HG02678 (cell line): Measurements from ENCODE around the gene ARHGAP21.

Experiments
- ATAC-seq: cut with Tn5 transposase; IDR thresholded peaks from one replicate; pipeline ENCODE4 v1.9.1; 2021; ENCODE audit warnings: mild to moderate bottlenecking, moderate library complexity; ENCODE audit not compliant: unreplicated experiment

The ARHGAP21 gene

GRCh38 chr10:24579448-24579847 is 144.2 kb downstream of the ARHGAP21 start:
- ATAC-seq = no peak

GRCh38 chr10:24575481-24576002 is 148.1 kb downstream of the ARHGAP21 start:
- ATAC-seq = no peak

DNA sequence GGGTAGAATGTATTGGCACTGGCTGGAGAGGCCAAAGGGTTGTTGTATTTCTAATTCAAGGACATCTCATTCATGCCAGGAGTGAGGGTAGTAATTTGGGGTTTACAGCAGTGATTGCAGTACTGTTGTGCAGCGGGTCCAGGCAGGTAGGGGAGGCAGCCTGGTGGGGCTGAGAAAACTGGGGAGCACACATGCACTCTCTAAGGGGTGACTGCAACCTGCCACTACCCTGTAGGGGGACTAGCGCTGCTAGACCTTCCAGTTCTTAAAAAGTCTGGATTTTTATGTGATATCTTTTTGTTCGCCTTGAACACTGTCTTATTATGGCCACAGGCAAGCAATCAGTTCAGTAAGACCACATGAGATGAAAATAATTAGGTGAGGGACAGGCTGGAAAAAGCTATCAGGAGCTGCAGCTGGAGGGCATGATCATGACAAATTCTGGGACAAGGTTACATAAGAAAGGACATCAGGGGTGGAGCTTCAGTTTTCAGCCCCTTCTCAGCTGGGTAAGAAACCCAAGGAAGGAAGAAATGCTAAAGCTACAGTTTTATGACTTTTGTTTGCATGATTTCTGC is 149.0 kb downstream of the ARHGAP21 start:
- no peak for ATAC-seq

- ATAC-seq = no peak
Measured at GRCh38 chr10:24574161-24574560, 149.5 kb downstream of the ARHGAP21 start.

- no peak for ATAC-seq
Measured at GRCh38 chr10:24571870-24572450, 151.7 kb downstream of the ARHGAP21 start.

GRCh38 chr10:24570658-24571426 is 152.8 kb downstream of the ARHGAP21 start:
- no peak for ATAC-seq

DNA sequence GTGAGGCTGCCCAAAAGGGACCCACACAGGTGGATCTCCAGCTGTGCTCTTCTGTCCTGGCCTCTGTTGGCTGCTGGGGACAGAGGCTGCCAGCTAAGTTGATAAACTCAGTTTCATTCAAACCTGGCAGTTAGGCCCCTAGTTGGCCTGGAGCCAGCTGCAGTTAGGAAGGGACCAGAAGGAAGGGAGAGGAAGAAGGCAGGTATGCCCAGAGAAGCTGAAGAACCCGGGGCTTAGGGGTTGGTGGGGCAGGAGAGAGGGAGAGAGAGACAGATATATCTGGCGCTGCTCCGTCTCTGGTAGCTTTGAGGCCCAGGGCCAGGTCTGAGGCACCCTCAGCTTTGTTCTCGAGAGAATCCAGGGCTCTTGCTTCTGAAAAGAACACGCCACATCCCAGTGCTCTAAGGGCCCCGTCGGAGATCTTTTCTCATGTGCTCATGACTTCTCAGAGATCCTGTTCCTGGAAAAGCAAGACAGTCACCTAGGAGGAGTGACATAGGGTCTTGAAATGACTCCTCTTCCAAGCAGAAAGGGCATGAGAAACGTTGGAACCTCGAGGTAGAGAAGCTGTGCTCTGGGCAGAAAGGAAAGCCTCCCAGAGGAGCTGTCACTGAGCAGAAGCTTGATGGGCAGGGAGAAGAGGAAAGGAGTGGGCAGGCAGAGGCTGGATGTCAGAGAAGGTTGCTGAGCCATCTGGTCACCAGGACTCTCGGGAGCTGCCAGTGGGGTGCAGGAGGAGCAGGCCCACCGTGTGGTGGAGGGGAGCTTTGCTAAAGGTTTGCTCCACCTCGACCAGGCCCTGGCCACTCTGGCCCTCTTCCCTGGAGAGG is 153.6 kb downstream of the ARHGAP21 start:
- ATAC-seq = no peak

DNA sequence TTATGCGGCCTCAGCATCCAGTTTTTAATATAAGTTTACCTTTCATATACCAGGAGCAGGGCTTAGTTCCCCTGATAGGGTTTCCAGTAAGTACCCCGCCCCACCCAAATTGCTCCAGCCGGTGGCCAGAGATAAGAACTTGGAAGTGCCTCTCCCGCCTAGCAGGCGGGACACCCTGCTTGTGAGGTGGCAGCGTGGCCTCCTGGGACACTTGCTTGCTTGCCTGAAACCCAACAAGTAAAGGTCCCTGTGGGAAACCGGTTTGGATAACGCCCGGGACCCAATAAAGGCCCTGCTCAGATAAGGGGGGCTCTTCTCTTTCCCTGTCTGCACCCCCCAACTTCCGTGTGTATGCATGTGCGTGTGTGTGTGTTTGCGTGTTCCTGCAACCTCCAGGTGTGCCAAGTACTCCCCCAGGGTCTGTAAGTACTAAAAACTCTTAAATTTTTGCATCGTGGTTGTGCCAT is 154.3 kb downstream of the ARHGAP21 start:
- ATAC-seq = no peak

DNA sequence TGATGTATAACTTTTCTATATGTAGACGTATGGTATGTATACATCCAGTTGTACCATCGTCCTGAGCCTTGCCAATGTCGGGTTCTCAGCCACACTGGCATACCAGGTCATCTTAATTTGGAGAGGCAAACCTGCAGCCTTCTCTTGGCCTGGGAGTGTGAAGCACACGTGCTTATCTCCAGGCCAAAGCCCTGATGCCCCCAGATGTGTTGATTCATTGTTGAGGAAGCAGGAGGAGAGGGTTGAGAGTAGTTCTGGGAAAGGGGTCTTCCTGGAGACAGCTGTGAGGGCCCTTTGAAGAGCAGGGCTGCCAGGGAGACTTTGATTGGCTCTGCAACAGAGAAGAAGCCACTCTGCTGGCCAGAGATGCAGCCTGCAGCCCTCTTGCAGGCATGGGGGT is 155.6 kb downstream of the ARHGAP21 start:
- ATAC-seq = no peak

GRCh38 chr10:24561453-24561852 is 162.2 kb downstream of the ARHGAP21 start:
- no peak for ATAC-seq

DNA sequence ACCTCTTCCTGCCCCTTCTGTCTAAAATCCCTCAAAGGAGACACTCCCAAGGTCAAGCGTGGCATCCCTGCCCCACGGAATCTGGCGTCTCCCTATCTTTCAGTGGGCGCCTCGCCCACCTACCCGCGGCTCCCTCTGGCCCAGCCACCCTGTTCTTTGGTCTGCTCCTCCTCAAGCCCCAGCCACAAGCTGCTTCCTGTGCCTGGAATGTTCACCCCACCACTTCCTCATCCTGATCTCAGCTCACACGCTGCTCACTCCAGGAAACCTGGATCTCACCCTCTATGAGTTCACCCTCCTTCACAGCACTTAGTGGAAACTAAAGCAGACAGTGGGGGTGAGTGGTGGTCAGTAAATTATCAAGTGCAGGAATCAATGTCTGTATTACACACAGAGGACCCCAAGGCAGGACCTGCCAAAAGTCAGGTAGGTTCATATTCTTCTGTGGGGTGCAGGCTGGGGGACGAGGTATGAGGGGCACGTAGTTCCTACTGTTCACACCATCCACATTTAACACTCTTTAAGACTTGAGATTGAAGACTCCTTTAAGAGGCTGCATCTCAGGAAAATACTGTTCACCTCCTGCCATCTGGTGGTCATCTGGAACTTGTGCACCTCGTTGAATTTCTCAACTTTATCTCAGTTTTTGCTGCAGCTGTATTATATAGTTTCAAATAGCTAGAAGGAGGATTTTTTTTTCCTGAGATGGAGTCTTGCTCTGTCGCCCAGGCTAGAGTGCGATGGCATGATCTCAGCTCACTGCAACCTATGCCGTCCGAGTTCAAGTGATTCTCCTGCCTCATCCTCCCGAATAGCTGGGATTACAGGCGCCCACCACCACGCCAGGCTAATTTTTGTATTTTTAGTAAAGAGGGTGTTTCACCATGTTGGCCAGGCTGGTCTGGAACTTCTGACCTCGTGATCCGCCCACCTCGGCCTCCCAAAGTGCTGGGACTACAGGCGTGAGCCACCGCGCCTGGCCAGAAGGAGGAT is 166.6 kb downstream of the ARHGAP21 start:
- ATAC-seq = no peak

DNA sequence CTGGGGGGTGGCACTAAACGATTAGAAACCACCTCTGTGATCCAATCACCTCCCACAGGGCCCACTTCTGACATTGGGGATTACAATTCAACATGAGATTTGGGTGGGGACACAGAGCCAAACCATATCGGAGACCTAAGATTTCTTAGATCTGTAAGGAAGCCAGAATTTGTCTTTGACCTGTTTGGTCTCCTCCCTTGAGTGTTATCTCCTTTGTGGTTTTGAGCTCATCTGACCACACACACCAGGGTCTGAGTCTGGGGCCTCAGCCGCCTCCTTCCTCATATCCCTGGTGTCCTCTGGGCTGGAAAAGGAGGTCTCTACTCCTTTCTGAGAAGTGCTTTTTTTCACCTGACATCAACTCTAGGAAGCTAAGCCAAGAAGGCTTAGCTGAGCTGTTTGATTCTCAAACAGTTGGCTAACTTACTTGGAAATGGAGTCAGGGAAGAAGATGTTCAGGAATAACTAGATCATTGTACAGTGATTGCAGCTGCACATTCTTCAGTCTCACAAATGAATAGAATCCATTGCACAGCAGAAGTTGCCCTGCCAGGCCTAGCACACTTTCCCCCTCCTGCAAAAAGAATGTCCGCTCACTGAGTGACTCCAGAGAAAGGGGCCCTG is 167.4 kb downstream of the ARHGAP21 start:
- ATAC-seq = no peak

DNA sequence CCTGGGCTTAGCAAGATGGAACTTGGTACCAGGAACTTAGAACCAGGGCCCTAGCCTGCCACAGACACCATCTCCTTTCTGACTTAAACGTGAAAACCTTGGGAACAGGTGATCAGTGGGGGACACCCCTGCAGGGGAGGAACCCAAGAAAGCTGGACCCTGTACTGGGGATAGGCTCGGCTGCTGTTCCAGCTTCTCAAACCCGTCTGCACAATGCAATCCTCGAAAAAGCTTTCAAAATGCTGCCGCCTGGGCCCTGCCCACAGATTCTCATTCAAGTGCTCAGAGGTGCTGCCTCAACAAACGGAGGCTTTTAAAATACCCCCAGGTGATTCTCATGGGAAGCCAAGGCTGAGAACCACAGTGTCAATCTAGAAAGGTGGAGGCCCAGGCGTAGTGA is 169.7 kb downstream of the ARHGAP21 start:
- ATAC-seq = no peak

DNA sequence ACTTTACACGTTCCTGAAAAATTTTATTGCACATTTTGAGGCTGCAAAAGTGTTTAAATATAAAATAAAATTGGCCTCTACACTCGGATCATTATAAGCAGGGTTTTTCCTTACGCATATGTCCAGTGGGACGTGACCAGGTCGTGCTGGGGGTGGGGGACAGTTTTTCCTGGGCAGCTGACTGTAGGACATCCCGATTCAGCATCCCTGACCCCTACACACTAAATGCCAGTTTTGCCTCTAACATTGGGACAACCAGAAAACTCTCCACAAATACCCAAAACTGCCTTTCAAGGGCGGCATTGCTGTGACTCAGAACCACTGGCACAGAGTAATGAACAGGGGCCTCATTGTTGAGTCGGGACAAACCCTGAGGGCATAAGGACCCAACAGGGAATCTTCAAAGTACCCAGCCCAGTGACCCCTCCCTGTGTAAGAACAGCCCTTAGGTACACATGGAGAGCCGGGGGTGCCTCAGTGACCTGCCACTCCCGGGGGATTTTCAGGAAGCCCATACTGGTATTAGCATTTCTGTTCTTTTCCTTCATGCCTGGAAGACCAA is 170.6 kb downstream of the ARHGAP21 start:
- ATAC-seq = no peak

DNA sequence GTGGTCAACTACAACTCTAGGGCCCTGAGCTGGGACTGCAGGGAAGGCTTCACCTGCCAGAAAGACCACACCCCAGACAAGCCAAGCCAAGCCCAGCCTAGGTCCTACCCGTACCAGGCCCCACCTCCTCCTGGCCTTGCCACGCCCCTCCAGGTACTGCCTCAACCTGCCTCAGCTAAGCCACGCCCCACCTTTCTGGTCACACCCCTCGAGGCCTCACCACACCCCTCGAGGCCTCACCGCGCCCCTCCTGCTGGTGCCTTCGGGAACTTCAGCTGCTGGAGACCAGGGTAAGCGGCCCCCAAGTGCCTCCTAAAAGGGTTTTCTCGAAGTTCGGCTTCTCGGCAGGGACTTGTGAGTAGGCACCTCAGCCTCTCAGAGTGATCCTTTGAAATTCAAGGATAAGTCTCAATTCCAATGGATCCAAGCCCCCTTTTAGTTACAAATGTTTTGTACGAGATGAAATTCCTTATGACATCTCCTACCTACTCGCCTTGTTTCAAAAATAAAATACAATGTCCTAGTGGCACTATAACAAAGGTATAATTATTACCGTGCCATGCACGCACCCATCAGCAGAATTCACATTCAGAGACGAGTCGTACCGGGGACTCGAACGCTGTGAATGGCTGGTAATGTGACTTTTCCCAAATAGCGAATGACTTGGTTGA is 171.2 kb downstream of the ARHGAP21 start:
- peak; percentile 61 for ATAC-seq

GRCh38 chr10:24551161-24551560 is 172.5 kb downstream of the ARHGAP21 start:
- no peak for ATAC-seq

DNA sequence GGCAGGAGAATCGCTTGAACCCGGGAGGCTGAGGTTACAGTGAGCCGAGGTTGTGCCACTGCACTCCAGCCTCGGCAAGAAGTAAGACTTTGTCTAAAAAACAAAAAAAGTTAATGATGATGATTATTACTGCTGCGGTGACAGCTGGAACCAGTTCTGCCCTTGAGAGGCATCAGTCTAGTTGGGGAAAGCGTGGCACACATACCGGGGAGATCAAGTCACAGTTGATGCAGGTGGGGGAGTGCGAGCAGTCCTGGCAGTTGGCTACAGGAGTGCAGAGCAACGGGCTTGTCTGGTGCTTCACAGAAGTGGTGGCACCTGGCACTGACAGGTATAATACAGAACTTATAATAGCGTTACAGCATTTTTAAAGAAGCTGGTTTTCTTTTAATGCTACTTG is 173.0 kb downstream of the ARHGAP21 start:
- ATAC-seq = no peak

DNA sequence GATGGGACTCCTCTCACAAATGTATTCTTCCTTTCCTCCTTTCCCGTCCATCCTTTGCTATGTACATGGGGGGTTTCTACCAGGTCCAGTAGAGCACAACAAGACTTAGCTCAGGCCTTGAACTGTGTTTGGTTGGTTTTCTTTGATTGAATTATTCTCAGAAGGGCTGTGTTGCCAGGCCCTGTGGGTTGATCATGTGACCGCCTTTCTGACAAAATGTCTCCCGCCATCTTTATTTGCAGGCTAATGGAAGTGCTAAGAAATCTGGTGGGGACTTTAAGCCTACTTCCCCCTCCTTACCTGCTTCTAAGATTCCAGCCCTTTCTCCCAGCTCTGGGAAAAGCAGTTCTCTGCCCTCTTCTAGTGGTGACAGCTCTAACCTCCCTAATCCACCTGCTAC is 178.1 kb downstream of the ARHGAP21 start:
- ATAC-seq = no peak

DNA sequence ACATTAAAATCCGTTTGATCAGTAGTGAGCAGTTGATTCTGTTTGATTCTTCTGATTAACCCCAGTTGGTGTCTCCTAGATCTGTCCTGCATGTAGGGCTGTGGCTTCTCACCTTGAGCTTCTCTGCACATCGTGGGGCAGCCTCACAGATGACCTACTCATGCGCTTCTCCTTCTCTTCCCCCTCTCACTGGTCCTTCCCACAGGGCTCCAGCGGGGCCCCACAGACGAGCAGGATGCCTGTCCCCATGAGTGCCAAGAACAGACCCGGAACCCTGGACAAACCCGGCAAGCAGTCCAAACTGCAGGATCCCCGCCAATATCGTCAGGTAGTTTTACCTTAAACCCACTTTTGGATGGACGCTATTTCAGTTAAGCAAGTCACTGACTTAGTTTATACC is 178.9 kb downstream of the ARHGAP21 start:
- ATAC-seq = no peak
